GM12865 (cell line): ENCODE data around the gene CAPS.

Source experiments
- DNase-seq: peaks from one replicate; pipeline ENCODE4 v3.0.0; 2010; ENCODE audit warnings: low read depth
- H3K4me3 ChIP-seq: 2 replicates; pipeline ENCODE4 v1.5.1; 2011; ENCODE audit warnings: mild to moderate bottlenecking, low read depth, low read length, control low read depth
- CTCF ChIP-seq: IDR thresholded peaks from 2 replicates; pipeline ENCODE4 v1.5.1; 2011; ENCODE audit warnings: low read length, control low read depth, low read depth, inconsistent platforms; ENCODE audit not compliant: insufficient read depth; ENCODE audit errors: missing control alignments

CAPS gene

GRCh38 chr19:5889288-5889971 is 24.6 kb upstream of the CAPS start:
- DNase-seq, result no peak

GRCh38 chr19:5890099-5890498 is 24.0 kb upstream of the CAPS start:
- no peak overlapping the region for H3K4me3 ChIP-seq
- no peak for TF ChIP-seq CTCF
- no peak for DNase-seq

More at GRCh38 chr19:5889288-5889971, 24.6 kb upstream of the CAPS start:
- H3K4me3 ChIP-seq, result no peak overlapping the region
- no peak for TF ChIP-seq CTCF

- DNase-seq, result no peak
- H3K4me3 ChIP-seq, result no peak overlapping the region
- TF ChIP-seq CTCF, result no peak
Measured at GRCh38 chr19:5891572-5891937, 22.5 kb upstream of the CAPS start.

GRCh38 chr19:5891938-5892771 is 21.9 kb upstream of the CAPS start:
- TF ChIP-seq CTCF, result peak; percentile 54
- no peak overlapping the region for H3K4me3 ChIP-seq
- DNase-seq, result no peak

GRCh38 chr19:5892772-5893275 is 21.2 kb upstream of the CAPS start:
- TF ChIP-seq CTCF, result no peak
- no peak for DNase-seq

GRCh38 chr19:5893296-5893903 is 20.7 kb upstream of the CAPS start:
- no peak for DNase-seq
- no peak overlapping the region for H3K4me3 ChIP-seq
- no peak for TF ChIP-seq CTCF

More at GRCh38 chr19:5892772-5893275, 21.2 kb upstream of the CAPS start:
- no peak overlapping the region for H3K4me3 ChIP-seq
